Activated gamma-delta T cell treated with anti-CD3 and anti-CD28 coated beads, Interleukin-2, amount 50 U/mL, for 16 hours (primary cell): ENCODE results near the gene GPR22.

ENCODE experiments used
- DNase-seq: peaks from one replicate; pipeline ENCODE4 v3.0.0-alpha.2; 2020; ENCODE audit warnings: low read depth

GPR22 gene

GRCh38 chr7:107479303-107479702 lies 9.4 kb downstream of the GPR22 start:
- DNase-seq = no peak

- no peak for DNase-seq
Measured at GRCh38 chr7:107480932-107481331, 11.1 kb downstream of the GPR22 start.

- DNase-seq = no peak
Measured at GRCh38 chr7:107482571-107482970, 12.7 kb downstream of the GPR22 start.

- no peak for DNase-seq
Measured at GRCh38 chr7:107486041-107486440, 16.2 kb downstream of the GPR22 start.

GRCh38 chr7:107492875-107493274 lies 23.0 kb downstream of the GPR22 start:
- no peak for DNase-seq

GRCh38 chr7:107494315-107494751 lies 24.5 kb downstream of the GPR22 start:
- no peak for DNase-seq

GRCh38 chr7:107494884-107495283 lies 25.0 kb downstream of the GPR22 start:
- DNase-seq = no peak

GRCh38 chr7:107495516-107495915 lies 25.7 kb downstream of the GPR22 start:
- no peak for DNase-seq

GRCh38 chr7:107499731-107500130 lies 29.9 kb downstream of the GPR22 start:
- no peak for DNase-seq

- no peak for DNase-seq
Measured at GRCh38 chr7:107501593-107501992, 31.7 kb downstream of the GPR22 start.

GRCh38 chr7:107502154-107502553 lies 32.3 kb downstream of the GPR22 start:
- DNase-seq = no peak

GRCh38 chr7:107502797-107503196 lies 32.9 kb downstream of the GPR22 start:
- no peak for DNase-seq

- DNase-seq = no peak
Measured at GRCh38 chr7:107503687-107504086, 33.8 kb downstream of the GPR22 start.

- no peak for DNase-seq
Measured at GRCh38 chr7:107505362-107505761, 35.5 kb downstream of the GPR22 start.

- no peak for DNase-seq
Measured at GRCh38 chr7:107505997-107506673, 36.3 kb downstream of the GPR22 start.

GRCh38 chr7:107506674-107507339 lies 37.0 kb downstream of the GPR22 start:
- DNase-seq = no peak
